GM18507 (cell line): ENCODE measurements around the gene RNF187.

Experiments
- DNase-seq: peaks from one replicate; pipeline ENCODE4 v3.0.0; 2011; ENCODE audit warnings: low read depth; ENCODE audit not compliant: insufficient read length; ENCODE audit errors: extremely low spot score
- FAIRE-seq: peaks from 2 replicates; lab custom pipeline; 2011; peaks lifted over from hg19 to GRCh38; lab: Jason Lieb, UNC

RNF187 gene

DNA sequence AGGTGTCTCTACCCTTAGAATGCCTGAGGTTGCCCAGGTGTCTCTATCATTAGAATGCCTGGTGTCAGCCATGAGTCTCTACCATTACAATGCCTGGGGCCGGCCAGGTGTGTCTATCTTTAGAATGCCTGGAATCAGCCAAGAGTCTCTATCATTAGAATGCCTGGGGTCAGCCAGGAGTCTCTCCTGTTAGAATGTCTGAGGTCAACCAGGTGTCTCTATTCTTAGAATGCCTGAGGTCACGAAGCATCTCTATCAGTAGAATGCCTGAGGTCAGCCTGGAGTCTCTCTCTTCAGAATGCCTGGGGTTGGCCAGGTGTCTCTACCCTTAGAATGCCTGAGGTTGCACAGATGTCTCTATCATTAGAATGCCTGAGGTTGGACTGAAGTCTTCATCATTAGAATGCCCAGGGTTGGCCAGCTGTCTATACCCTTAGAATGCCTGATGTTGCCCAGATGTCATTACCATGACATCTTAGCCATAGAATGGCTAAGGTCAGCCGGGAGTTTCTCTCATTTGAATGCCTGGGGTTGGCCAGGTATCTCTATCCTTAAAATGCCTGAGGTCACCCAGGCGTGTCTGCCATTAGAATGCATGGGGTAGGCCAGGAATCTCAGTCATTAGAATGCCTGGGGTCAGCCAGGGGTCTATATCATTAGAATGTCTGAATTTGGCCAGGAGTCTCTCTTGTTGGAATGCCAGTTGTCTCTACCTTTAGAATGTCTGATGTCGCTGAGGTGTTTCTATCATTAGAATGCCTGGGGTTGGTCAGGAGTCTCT is 44.0 kb downstream of the RNF187 start:
- DNase-seq, result no peak
- no peak for FAIRE-seq

DNA sequence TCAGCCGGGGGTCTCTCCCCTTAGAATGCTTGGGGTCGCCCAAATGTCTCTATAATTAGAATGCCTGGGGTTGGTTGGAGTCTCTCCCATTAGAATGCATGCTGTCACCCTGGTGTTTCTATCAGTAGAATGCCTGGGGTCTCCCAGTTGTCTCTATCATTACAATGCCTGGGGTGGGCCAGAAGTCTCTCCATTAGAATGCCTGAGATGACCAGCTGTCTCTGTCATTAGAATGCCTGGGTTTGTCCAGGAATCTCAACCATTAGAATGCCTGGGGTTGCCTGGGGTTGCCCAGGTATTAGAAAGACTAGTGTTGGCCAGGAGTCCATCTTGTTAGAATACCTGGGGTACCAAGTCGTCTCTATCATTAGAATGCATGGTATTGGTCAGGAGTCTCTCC is 51.6 kb downstream of the RNF187 start:
- DNase-seq, result no peak

DNA sequence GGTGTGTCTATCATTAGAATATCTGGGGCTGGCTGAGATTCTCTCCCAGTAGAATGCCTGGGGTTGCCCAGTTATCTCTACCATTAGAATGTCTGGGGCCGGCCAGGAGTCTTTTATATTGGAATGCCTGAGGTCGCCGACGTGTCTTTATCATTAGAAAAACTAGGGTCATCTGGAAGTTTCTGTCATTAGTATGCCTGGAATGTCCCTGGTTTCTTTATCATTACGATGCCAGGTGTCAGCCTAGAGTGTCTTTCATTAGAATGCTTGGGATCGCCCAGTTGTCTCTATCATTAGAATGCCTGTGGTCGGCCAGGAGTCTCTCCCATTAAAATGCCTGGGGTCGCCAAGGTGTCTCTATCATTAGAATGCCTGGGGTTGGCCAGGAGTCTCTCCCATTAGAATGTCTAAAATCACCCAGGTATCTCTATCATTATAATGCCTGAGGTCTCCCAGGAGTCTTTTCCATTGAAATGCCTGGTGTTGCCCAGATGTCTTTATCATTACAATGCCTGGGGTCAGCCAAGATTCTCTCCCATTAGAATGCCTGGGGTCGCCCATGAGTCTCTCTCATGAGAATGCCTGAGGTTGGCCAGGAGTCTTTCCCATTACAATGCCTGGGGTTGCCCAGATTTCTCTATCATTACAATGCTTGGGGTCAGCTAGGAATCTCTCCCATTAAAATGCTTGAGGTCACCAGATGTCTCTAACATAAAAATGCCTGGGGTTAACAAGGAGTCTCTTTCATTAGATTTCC is 53.2 kb downstream of the RNF187 start:
- no peak for FAIRE-seq

More for the DNA sequence above, 51.6 kb downstream of the RNF187 start:
- FAIRE-seq, result no peak

DNA sequence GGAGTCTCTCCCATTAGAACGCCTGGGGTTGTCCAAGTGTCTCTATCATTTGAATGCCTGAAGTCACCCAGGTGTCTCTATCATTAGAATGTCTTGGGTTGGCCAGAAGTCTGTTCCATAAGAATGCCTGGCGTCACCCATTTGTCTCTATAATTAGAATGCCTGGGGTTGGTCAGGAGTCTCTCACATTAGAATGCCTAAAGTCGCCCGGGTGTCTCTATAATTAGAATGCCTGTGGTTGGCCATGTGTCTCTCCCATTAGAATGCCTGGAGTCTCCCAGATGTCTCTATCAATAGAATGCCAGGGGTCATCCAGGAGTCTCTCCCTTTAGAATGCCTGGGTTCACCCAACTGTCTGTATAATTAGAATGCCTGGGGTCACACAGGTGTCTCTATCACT is 54.5 kb downstream of the RNF187 start:
- FAIRE-seq (no peak), DNase-seq (no peak)

More for the DNA sequence above, 53.2 kb downstream of the RNF187 start:
- no peak for DNase-seq

DNA sequence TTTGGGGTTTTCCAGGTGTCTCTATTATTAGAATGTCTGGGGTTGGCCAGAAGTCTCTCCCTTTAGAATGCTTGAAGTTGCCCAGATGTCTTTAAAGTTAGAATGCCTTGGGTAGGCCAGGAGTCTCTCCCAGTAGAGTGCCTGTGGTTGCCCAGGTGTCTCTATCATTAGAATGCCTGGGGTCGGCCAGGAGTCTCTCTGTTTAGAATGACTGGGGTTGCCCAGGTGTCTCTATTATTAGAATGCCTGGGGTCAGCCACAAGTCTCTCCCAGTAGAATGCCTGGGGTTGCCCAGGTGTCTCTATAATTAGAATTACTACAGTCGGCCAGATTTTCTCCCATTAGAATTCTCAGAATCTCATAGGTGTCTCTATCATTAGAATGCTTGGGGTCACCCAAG is 55.2 kb downstream of the RNF187 start:
- DNase-seq, result no peak
- FAIRE-seq, result no peak

DNA sequence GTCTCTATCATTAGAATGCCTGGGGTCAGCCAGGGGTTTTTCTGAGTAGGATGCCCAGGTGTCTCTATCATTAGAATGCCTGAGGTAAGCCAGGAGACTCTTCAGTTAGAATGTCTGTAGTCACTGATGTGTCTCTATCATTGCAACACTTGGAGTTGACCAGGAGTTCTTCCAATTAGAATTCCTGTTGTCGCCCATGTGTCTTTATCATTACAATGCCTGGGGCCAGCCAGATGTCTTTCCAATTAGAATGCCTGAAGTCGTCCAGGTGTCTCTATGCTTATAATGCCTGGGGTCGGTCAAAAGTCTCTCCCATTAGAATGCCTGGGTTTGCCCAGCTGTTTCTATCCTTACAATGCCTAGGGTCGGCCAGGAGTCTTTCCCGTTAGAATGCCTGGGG is 55.8 kb downstream of the RNF187 start:
- no peak for DNase-seq

DNA sequence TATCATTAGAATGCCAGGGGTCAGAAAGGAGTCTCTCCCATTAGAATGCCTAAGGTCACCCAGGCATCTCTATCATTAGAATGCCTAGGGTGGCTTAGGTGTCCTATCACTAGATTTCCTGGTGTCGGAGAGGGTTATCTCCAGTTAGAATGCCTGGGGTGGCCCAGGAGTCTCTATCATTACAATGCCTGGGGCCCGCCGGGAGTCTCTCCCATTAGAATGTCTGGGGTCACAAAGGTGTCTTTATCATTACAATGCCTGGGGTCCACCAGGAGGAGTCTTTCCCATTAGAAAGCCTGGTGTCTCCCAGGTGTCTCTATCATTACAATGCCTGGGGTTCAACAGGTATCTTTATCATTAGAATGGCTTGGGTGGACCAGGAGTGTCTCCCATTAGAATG is 56.2 kb downstream of the RNF187 start:
- no peak for DNase-seq
- no peak for FAIRE-seq

More for the DNA sequence above, 55.8 kb downstream of the RNF187 start:
- FAIRE-seq, result no peak

DNA sequence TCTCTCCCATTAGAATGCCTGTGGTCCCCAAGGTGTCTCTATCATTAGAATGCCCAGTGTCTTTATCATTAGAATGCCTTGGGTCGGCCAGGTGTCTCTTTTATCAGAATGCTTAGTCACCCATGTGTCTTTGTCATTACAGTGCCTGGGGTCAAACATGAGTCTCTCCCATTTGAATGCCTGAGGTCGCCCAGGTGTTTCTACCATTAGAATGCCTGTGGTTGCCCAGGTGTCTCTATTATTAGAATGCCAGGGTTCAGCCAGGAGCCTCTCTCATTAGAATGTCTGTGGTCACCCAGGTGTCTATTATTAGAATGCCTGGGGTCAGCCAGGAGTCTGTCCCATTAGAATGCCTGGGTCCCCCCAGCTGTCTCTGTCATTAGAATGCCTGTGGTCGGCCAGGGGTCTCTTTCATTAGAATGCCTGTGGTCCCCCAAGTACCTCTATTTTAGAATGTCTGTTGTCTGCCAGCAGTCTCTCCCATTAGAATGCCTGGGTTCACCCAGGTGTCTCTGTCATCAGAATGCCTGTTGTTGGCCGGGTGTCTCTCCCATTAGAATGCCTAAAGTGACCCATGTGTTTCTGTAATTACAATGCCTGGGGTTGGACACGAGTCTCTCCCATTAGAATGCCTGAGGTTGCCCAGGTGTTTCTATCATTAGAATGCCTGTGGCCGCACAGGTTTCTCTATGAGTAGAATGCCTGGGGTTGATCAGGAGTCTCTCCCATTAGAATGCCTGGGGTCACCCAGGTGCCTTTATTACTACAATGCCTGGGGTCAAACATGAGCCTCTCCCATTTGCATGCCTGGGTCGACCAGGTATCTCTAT is 57.1 kb downstream of the RNF187 start:
- no peak for FAIRE-seq

DNA sequence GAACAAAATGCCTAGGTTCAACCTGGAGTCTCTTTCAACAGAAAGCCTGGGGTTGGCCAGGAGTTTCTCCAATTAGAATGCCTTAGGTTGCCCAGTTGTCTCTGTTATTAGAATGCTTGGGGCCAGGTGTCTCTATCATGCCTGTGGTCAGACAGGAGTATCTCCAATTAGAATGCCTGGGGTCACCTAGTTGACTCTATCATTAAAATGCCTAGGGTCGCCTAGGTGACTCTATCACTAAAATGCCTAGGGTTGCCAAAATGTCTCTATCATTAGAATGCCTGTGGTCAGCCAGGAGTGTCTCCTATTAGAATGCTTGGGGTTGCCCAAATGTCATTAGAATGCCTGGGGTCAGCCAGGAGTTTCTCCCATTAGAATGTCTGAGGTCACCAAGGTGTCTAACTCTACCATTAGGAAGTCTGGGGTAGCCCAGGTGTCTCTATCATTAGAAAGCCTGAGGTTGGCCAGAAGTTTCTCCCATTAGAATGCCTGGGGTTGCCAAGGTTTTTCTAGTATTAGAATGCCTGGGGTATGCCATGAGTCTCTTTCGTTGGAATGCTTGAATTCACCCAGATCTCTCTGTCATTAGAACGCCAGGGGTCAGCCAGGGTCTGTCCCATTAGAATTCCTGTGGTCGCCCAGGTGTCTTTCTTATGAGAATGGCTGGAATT is 57.9 kb downstream of the RNF187 start:
- no peak for FAIRE-seq
- DNase-seq, result no peak

More for the DNA sequence above, 57.1 kb downstream of the RNF187 start:
- DNase-seq, result no peak
